ENCODE data around the gene RALGAPA2. TPM values are rescaled to one million over a fixed set of nuclear protein-coding genes. Genes with fewer than 3 reads are reported as not detected.

The RALGAPA2 gene
- total and polyA plus RNA-seq, 2 experiments from 2014 or later, result 13.1 to 43.4 TPM

DNA sequence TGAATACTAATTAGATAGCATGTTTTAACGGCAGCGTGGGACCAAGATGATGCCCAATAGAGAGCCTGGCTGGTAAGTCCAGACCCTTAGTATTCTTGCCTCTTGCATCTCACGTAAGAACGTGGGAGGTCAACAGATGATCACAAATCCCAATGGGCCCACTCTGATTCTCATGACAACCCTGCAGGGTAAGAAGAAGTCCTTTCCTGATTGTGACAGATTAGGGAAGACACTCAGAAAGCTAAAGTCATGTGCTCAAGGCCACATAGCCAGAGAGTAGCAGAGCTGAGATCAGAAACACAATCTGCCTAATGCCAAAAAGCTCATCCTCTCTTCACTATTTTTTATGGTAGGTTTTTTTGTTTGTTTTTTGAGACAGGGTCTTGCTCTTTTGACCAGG, 103.8 kb downstream of the RALGAPA2 start:
- Histone ChIP-seq H3K36me3 (ENCODE audit: insufficient read depth) (no peaks in the 10 kb centered on the region), H3K27ac (ENCODE audit: low read depth) (no peak overlapping the region), H3K27me3 (ENCODE audit: insufficient read depth) (no peaks in the 10 kb centered on the region), H3K4me1 (ENCODE audit: insufficient read depth) (no peaks in the 10 kb centered on the region), H3K79me2 (replicated peaks; ENCODE audit: insufficient read depth) (no peaks in the 10 kb centered on the region), H3K4me2 (no peak overlapping the region), H4K20me1 (replicated peaks; ENCODE audit: insufficient read depth) (no peaks in the 10 kb centered on the region; the same call in 1 of the 2 replicates), H3F3A (replicated peaks; ENCODE audit: low read depth) (no peaks in the 10 kb centered on the region), H3K9me2 (ENCODE audit: insufficient read depth) (no peaks in the 10 kb centered on the region), H2AFZ (no peak overlapping the region), H3K4me3 (no peak overlapping the region)
- no peaks in the 10 kb centered on the region for H3K4me1 Mint-ChIP-seq
- no peaks in the 10 kb centered on the region for H3K9me3 Mint-ChIP-seq
- no peak for ATAC-seq
- no peak overlapping the region for H3K4me3 Mint-ChIP-seq
- no peak overlapping the region for H3K27ac Mint-ChIP-seq
- H3K36me3 Mint-ChIP-seq (ENCODE audit: low read depth), result no peaks in the 10 kb centered on the region; the same call in 1 of the 3 replicates
- DNase-seq (ENCODE audit: low spot score), result no peak
- no peak for TF ChIP-seq ZNF462 (CRISPR knock-in tag; IDR thresholded peaks at IDR 0.05)
- no peak for TF ChIP-seq JUNB (IDR thresholded peaks at IDR 0.05; ENCODE audit: unreplicated experiment)
- no peak for TF ChIP-seq NANOG (IDR thresholded peaks at IDR 0.05; ENCODE audit: borderline replicate concordance)
- TF ChIP-seq ZNF331 (CRISPR knock-in tag; IDR thresholded peaks at IDR 0.05; ENCODE audit: low read depth), result no peak
- TF ChIP-seq, protein P1, sequence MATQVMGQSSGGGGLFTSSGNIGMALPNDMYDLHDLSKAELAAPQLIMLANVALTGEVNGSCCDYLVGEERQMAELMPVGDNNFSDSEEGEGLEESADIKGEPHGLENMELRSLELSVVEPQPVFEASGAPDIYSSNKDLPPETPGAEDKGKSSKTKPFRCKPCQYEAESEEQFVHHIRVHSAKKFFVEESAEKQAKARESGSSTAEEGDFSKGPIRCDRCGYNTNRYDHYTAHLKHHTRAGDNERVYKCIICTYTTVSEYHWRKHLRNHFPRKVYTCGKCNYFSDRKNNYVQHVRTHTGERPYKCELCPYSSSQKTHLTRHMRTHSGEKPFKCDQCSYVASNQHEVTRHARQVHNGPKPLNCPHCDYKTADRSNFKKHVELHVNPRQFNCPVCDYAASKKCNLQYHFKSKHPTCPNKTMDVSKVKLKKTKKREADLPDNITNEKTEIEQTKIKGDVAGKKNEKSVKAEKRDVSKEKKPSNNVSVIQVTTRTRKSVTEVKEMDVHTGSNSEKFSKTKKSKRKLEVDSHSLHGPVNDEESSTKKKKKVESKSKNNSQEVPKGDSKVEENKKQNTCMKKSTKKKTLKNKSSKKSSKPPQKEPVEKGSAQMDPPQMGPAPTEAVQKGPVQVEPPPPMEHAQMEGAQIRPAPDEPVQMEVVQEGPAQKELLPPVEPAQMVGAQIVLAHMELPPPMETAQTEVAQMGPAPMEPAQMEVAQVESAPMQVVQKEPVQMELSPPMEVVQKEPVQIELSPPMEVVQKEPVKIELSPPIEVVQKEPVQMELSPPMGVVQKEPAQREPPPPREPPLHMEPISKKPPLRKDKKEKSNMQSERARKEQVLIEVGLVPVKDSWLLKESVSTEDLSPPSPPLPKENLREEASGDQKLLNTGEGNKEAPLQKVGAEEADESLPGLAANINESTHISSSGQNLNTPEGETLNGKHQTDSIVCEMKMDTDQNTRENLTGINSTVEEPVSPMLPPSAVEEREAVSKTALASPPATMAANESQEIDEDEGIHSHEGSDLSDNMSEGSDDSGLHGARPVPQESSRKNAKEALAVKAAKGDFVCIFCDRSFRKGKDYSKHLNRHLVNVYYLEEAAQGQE (IDR thresholded peaks at IDR 0.05; ENCODE audit: unreplicated experiment), result no peak
- TF ChIP-seq STAT1 (IDR thresholded peaks at IDR 0.05; ENCODE audit: unreplicated experiment), result no peak
- no peak for TF ChIP-seq CREB1 (CRISPR knock-in tag; IDR thresholded peaks at IDR 0.05; ENCODE audit: low read depth)
- TF ChIP-seq POLR2AphosphoS5 (IDR thresholded peaks at IDR 0.05; ENCODE audit: low read depth), result no peak
- TF ChIP-seq ZNF114 (CRISPR knock-in tag; IDR thresholded peaks at IDR 0.05), result no peak
- TF ChIP-seq, protein P2, sequence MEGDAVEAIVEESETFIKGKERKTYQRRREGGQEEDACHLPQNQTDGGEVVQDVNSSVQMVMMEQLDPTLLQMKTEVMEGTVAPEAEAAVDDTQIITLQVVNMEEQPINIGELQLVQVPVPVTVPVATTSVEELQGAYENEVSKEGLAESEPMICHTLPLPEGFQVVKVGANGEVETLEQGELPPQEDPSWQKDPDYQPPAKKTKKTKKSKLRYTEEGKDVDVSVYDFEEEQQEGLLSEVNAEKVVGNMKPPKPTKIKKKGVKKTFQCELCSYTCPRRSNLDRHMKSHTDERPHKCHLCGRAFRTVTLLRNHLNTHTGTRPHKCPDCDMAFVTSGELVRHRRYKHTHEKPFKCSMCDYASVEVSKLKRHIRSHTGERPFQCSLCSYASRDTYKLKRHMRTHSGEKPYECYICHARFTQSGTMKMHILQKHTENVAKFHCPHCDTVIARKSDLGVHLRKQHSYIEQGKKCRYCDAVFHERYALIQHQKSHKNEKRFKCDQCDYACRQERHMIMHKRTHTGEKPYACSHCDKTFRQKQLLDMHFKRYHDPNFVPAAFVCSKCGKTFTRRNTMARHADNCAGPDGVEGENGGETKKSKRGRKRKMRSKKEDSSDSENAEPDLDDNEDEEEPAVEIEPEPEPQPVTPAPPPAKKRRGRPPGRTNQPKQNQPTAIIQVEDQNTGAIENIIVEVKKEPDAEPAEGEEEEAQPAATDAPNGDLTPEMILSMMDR (conservative IDR thresholded peaks at IDR 0.05; ENCODE audit: low read depth in 2 of 2), result no peak
- TF ChIP-seq, protein P3, sequence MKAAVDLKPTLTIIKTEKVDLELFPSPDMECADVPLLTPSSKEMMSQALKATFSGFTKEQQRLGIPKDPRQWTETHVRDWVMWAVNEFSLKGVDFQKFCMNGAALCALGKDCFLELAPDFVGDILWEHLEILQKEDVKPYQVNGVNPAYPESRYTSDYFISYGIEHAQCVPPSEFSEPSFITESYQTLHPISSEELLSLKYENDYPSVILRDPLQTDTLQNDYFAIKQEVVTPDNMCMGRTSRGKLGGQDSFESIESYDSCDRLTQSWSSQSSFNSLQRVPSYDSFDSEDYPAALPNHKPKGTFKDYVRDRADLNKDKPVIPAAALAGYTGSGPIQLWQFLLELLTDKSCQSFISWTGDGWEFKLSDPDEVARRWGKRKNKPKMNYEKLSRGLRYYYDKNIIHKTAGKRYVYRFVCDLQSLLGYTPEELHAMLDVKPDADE (IDR thresholded peaks at IDR 0.05), result no peak
- TF ChIP-seq EZH2 (IDR thresholded peaks at IDR 0.05; ENCODE audit: low read depth, unreplicated experiment), result no peak
- TF ChIP-seq EZH2phosphoT487 (IDR thresholded peaks at IDR 0.05; ENCODE audit: unreplicated experiment), result no peak
- peaks cover 1% of the 10 kb centered on the region for H3K27me3 Mint-ChIP-seq (ENCODE audit: insufficient read depth, low read depth, poor library complexity)
